ENCODE data around the gene UBALD1. TPM values are rescaled to one million over a fixed set of nuclear protein-coding genes. Genes with fewer than 3 reads are reported as not detected.

Gene UBALD1
- total RNA-seq, 4 donors from 2014 or later = 9.3 to 21.4 (median 10.9) TPM

DNA sequence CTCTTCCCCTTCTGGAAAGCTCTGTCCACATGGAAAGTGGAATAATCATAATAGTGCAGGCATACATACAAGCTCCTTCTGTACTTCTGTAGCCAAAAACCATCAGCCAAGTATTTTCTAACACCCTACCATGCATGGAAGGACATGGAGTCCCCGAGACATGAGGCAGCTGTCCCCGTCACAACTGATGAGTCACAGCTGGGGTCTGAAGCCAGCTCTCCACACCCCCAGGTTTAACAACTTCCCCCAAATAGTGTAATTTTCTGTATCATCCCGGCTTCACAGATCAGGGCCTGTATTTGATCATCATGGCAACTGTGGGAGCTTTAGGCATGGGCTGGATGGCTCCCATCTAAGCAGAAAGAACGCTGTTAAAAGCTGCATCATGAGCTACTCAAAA lies 42.0 kb downstream of the UBALD1 start:
- H3K36me3 ChIP-seq = no peaks in the 10 kb centered on the region
- no peak for DNase-seq
- WGBS, 2 donors = 64 to 65% methylated on average over 4 of the region's 4 CpGs
- H3K9me3 ChIP-seq = no peaks in the 10 kb centered on the region
- no peaks in the 10 kb centered on the region for H3K4me1 ChIP-seq
- intact Hi-C loops (cut with DNase I) = no loop called here
- no peak overlapping the region for H3K4me3 ChIP-seq (replicated peaks in 1 of 3)
- no peak overlapping the region for H3K27ac ChIP-seq
- H3K27me3 ChIP-seq = no peaks in the 10 kb centered on the region
- TF ChIP-seq CTCF (IDR thresholded peaks at IDR 0.05) (no peak), POLR2A (IDR thresholded peaks at IDR 0.05) (no peak)

DNA sequence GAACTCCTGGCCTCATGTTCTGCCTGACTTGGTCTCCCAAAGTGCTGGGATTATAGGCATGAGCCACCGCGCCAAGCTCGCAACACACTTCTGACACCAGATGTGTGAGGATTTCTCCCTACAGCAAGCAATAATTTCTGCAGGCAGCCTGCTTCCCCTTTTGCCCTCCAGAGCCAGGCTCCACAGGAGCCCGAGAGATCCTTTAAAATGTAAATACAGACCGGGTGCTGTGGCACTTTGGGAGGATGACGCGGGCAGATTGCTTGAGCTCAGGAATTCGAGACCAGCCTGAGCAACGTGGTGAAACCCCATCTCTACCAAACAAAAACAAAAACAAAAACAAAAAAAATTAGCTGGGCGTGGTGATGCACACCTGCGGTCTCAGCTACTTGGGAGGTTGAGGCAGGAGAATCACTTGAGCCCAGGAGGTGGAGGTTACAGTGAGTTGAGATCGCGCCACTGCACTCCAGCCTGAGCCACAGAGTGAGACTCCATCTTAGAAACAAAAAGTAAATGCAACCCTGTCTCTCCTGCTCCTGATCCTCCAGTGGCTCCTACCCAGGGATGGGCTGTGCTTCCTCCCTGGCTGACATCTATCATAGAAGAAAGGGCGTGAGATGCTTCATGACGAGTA lies 43.9 kb downstream of the UBALD1 start:
- intact Hi-C loops (cut with DNase I) = no loop called here
- Histone ChIP-seq H3K4me3 (replicated peaks in 1 of 3) (no peak overlapping the region), H3K36me3 (no peaks in the 10 kb centered on the region), H3K4me1 (no peaks in the 10 kb centered on the region), H3K9me3 (no peaks in the 10 kb centered on the region), H3K27me3 (no peaks in the 10 kb centered on the region), H3K27ac (no peak overlapping the region)
- no peak for TF ChIP-seq CTCF (IDR thresholded peaks at IDR 0.05)
- TF ChIP-seq POLR2A (IDR thresholded peaks at IDR 0.05) = no peak
- no peak for DNase-seq
- 79 to 80% methylated on average over 15 of the region's 15 CpGs for WGBS, 2 donors

GRCh38 chr16:4570086-4570485 lies 44.6 kb downstream of the UBALD1 start:
- no peak overlapping the region for H3K27ac ChIP-seq
- no peaks in the 10 kb centered on the region for H3K4me1 ChIP-seq
- WGBS, 2 donors = 82 to 87% methylated on average over 6 of the region's 6 CpGs
- no peak for TF ChIP-seq CTCF (IDR thresholded peaks at IDR 0.05)
- TF ChIP-seq POLR2A (IDR thresholded peaks at IDR 0.05) = no peak
- no peaks in the 10 kb centered on the region for H3K36me3 ChIP-seq
- no peaks in the 10 kb centered on the region for H3K27me3 ChIP-seq
- intact Hi-C loops (cut with DNase I) = no loop called here
- no peak for DNase-seq
- no peaks in the 10 kb centered on the region for H3K9me3 ChIP-seq
- no peak overlapping the region for H3K4me3 ChIP-seq (replicated peaks in 1 of 3)

GRCh38 chr16:4566144-4566543 lies 48.5 kb downstream of the UBALD1 start:
- H3K9me3 ChIP-seq = no peaks in the 10 kb centered on the region
- no peak for DNase-seq
- no peak overlapping the region for H3K4me3 ChIP-seq (replicated peaks in 1 of 3)
- no peaks in the 10 kb centered on the region for H3K36me3 ChIP-seq
- TF ChIP-seq POLR2A (IDR thresholded peaks at IDR 0.05) = no peak
- no peak for TF ChIP-seq CTCF (IDR thresholded peaks at IDR 0.05)
- no peaks in the 10 kb centered on the region for H3K27me3 ChIP-seq
- peaks cover 0 to 5% of the 10 kb centered on the region in 2 donors for H3K4me1 ChIP-seq
- intact Hi-C loops (cut with DNase I) = no loop called here
- no peak overlapping the region for H3K27ac ChIP-seq
- 86 to 90% methylated on average over 3 of the region's 3 CpGs for WGBS, 2 donors

DNA sequence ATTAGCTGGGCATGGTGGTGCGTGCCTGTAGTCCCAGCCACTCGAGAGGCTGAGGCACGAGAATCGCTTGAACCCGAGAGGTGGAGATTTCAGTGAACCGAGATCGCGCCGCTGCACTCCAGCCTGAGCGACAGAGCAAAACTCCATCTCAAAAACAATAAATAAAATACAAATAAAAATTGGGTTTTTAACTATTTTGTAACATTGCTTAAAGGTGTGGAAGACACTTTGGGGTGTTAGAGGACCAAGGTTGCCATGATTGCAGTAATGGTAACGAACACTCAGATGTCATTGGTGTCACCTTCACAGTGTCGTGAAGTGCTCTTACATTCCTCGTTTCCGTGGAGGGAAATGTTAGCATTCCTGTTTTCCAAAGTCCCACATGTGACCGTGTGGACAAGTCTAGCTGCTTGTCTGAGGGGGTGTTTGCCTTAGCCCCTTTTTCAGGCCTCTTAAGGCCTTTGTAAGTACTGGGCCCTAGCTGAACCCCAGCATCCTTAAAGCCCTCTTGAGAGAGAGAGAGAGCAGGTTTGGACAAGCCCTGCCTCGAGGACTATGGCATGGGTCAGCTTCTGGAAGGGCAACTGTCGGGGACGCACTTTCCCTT lies 49.9 kb downstream of the UBALD1 start:
- Histone ChIP-seq H3K27ac (no peak overlapping the region), H3K4me1 (peaks cover 0 to 5% of the 10 kb centered on the region in 2 donors), H3K27me3 (no peaks in the 10 kb centered on the region), H3K9me3 (no peaks in the 10 kb centered on the region), H3K36me3 (no peaks in the 10 kb centered on the region), H3K4me3 (replicated peaks in 1 of 3) (no peak overlapping the region)
- TF ChIP-seq CTCF (IDR thresholded peaks at IDR 0.05) (no peak), POLR2A (IDR thresholded peaks at IDR 0.05) (no peak)
- intact Hi-C loops (cut with DNase I) = no loop called here
- DNase-seq = peak in 1 of 2 donors; percentile 50
- 54 to 67% methylated on average over 15 to 18 of the region's 18 CpGs for WGBS, 2 donors

Data from thyroid gland (tissue), 4 donors.